DMS79 treated with DMSO at 0.1 percent for 48 hours (cell line): Measurements from ENCODE around the gene NUDT11.
A peak's percentile ranks its signal among the peaks of the same experiment; 100 is the strongest.
"Not testable (repeated sequence)": the region's sequence is repeated elsewhere in the genome, so short reads cannot be mapped to it uniquely, and the experiment has no call there.

ENCODE experiments used
- DNase-seq: peaks from one replicate; lab custom pipeline; 2025; lab: John Stamatoyannopoulos, UW

Gene NUDT11

DNA sequence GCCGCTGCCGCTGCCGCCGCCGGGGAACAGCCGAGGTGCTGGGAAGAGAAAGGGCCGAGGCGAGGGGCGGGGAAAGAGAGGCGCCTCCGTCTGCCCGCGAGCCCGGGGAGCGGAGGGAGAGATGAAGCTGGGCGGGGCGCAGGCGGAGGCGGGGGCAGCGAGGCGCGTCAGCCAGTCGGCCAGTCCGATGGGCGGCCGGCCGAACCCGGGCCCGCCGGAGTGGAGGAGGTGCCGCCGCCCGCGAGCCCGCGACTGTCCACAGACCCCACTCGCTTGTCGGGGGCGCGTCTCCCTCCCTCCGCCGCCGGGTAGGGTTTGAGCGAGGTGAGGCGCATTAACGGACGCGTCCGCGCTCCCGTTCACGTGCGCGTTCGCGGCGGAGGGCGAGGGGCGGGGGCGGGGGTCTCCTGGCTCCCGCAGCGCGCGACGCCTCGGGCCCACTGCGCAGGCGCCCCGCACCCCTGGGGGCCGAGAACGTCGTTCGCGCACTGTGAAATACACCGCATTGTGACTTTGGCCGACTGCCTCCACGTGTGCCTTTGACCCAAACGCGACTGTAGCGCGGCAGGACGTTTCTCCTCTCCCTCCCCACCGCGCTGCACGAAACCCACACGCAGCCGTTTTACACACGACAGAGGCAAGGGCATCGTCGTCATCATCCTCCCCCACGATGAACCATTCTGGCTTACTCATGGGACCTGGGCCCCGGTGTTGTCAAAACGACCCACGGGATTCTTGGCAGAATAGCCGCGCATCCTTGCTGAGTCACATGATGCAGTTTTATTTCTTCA, at the start of gene NUDT11:
Gene NUDT11, minus strand, starts transcription at position 92 of the 791 bp plus-strand sequence. CDS start 148 bp downstream, outside the sequence.
- peak; percentile 12 for DNase-seq

- DNase-seq, result no peak
Measured at GRCh38 chrX:51520393-51520792, 24.0 kb upstream of the NUDT11 start.

- DNase-seq, result not testable (repeated sequence)
Measured at GRCh38 chrX:51519131-51519530, 22.7 kb upstream of the NUDT11 start.

DNA sequence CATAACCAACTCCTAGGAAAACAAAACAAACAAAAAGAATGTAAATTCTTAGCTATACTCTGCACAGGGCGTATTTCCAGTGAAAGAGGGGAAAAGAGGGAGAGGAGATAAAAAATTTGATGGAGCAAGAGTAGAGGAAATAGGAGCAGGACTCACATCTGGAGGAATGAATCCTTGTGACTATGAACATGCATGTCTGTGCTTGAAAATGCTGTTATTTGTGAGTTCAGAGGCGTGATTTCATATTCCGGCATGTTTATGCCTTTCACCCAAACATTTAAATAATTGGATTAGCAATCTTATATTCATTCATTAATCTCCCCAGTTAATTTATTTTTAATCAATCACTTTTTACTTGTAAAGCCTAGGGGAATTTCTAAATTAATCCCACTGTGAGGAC, 11.2 kb upstream of the NUDT11 start:
- no peak for DNase-seq

GRCh38 chrX:51495701-51496488, 497 bp downstream of the NUDT11 start:
- not testable (repeated sequence) for DNase-seq

DNA sequence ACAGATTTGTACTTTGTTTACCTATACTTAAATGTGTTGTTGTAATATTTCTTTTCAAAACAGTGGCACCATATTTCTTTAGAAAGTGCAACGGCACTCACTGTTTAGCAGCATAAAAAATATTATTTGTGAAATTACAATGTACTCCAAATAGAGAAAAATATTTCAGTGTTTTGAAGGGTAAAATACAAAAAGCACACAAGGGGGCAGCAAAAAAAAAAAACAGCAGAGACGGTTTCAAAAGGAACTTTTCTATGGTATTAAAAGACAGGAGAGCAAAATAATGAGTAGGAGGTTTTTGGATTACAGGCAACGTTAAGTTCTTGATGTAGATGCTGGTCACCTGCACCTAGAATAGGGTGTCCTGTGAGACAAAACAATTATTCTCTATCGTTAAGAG, 2.0 kb downstream of the NUDT11 start:
- DNase-seq, result no peak

GRCh38 chrX:51487960-51488267, 8.5 kb downstream of the NUDT11 start:
- DNase-seq, result no peak

- DNase-seq, result no peak
Measured at GRCh38 chrX:51484616-51485015, 11.8 kb downstream of the NUDT11 start.

DNA sequence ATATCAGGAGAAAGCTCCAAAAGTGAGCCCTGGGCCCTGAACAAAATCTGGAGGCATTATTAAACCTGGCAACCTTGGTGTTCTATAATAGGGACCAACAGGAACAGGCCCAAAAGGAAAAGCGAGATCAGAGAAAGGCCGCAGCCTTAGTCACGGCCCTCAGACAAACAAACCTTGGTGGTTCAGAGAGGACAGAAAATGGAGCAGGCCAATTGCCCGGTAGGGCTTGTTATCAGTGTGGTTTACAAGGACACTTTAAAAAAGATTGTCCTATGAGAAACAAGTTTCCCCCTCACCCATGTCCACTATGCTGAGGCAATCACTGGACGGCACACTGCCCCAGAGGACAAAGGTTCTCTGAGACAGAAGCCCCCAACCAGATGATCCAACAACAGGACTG, 14.0 kb downstream of the NUDT11 start:
- DNase-seq, result not testable (repeated sequence)

DNA sequence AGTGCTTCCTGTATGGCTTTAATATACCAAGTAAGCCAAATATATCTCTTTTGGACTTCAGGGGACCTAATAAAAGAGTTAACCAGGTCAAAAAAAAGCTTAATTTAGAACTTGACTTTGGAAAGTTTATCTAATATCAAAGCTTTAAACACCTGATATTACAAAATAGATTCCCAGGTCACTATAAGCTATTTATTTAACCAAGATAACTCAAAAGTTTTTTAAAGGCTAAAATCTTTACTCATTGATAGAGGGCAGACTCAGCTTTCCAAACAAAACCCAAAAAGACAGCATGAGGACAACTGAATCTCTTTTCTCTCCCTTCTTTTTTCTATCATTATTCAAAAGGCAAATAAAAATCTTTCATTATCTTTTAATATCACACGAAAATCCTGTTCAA, 19.5 kb downstream of the NUDT11 start:
- DNase-seq, result no peak

DNA sequence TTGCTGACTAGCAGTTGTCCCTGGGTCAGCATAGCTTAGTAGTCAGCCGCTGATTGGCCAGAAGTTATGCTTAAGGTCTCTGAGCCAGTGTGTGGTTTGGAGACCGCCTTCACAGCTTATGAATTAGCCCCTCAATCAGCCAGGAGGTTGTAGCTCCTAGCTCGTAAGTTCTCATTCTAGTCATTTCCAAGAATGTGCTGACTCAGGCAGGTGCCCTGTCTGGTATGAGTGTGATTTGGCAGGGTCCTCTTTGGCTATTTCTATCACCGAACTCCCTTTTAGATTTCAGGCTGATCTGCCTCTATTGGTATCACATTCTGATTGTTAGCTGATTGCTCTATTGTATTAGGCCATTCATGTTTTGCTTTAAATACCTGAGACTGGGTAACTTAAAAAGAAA, 33.1 kb downstream of the NUDT11 start:
- DNase-seq, result no peak

- DNase-seq, result peak; percentile 0
Measured at GRCh38 chrX:51461053-51462044, 35.0 kb downstream of the NUDT11 start.

DNA sequence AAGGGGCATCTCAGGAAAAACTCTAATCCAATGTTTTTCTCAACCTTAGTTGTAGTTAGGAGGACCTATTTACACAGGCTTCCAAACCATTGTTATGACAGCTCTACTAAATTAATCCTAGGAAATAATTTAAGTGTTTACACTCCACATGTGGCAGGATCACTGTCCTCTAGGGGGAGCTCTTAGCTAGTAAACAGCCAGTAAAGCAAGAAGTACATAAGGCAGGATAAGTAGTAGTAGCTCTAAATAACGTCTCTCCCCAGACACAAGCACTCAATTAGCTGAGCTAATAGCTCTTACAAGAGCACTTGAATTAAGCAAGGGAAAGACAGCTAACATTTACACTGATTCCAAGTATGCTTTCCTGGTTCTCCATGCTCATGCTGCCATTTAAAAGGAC, 37.3 kb downstream of the NUDT11 start:
- DNase-seq, result no peak

DNA sequence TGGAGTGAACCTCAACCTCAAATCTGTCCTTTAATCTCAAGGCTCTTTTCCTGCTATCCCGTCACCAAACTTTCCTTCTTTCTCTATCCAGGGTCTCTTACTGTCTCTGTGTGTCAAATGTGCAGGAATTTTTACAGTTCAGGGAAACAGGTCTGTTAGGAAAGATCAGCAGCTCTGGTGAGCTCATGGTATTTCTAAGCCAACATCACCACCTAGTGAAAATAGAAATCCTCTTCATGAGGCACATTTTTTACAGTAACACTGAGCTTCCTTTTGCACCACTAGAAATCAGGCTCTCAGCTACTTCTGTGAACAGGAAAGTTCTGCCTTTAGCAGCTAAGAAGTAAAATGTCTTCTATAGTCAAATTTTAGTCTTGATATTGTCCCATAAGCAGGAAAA, 39.6 kb downstream of the NUDT11 start:
- DNase-seq, result no peak

DNA sequence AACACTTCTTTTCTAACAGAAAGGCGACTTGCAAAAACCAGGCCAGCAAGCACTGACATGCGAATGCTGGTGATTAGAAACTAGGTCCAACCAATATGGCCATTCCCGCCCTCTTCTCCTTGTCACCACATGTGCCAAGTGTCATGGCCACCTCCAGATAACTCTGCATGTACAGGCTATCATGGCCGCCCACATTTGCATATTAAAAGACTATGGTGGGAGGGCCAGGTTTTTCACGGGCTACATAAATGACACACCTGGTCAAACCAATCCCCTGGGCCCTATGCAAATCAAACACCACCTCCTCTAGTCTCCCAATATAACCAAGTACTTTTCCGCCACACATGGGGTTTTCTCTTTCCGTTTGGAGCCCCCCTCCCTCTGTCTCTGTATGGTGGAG, 40.1 kb downstream of the NUDT11 start:
- no peak for DNase-seq

GRCh38 chrX:51440365-51440764, 56.0 kb downstream of the NUDT11 start:
- no peak for DNase-seq
